Stimulated activated CD8-positive, alpha-beta memory T cell treated with anti-CD3 and anti-CD28 coated beads, Interleukin-7, amount 100 ng/mL, for 1 hour (primary cell): ENCODE measurements around the gene LHPP.
"Not testable (repeated sequence)": the region's sequence is repeated elsewhere in the genome, so short reads cannot be mapped to it uniquely, and the experiment has no call there.

Experiments used
- DNase-seq, 2 donors: peaks; one replicate each; pipeline ENCODE4 v3.0.0-alpha.2; 2020; ENCODE audit warnings: low read depth in 2 of 2

The LHPP gene

DNA sequence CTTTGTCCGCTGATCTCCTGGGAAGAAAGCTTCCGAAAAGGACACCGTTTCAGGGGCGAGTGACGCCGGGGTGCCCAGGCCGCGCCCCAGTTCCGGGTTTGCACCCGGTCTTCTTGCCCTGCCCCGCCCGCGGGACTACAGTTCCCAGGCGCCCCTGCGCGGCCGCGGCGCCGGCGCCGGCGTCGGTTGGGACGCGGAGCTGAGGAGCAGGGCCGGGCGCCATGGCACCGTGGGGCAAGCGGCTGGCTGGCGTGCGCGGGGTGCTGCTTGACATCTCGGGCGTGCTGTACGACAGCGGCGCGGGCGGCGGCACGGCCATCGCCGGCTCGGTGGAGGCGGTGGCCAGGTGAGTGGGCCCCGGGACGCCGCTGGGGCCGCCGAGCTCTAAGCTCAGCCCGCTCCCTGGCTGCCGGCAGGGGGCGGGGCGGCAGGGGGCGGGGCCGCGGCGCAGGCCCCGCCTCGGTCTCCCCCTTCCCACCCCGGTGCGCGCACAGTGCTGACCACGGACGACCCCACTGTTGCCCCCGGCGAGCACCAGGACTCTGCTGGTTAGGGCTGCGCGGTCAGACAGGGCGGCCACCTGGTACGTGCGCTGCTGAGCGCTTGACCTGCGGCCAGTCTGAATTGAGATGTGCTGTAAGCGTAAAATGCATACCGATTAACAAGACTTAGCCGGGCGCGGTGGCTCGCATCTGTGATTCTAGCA, at the start of gene LHPP:
TSS of gene LHPP (plus strand) at position 182 of the 706 bp plus-strand sequence. CDS start at position 222, 40 bp downstream.
- peak; percentile 65 to 74 for DNase-seq

DNA sequence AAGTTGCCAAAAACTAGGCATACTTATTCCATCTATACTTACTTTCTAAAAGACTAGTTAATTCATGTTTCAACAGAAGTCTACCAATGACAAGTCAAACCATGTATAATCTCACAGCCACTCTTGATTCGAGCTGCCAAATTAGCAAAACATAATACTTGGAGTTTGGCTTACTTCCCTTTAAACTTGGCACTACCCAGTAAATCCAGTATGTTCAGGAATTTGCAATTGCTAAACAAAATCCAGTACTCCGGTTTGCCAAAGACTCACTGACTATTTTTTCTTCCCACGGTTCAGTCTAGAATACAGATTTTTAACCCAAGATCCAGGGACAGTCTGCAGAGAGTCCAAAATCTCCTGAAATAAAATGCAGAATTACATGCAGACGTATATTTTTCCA, 47.5 kb upstream of the LHPP start:
- DNase-seq = no peak

DNA sequence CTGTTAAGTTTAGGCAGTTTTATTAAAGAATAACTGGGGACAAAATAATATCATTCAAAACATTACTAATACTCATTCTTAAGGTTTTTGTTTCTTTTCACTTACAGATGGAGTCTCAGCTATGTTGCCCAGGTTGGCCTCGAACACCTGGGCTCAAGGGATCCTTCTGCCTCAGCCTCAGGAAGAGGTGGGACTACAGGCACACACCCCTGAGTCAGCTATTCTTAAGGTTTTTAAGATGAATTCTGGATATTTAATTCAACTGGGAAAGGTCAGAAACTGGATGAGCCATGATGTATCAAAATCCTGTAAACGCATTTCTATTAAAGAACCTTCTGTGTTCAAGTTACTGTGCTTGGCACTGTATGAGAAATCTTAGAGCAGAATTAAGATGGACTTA, 46.4 kb upstream of the LHPP start:
- DNase-seq = no peak

DNA sequence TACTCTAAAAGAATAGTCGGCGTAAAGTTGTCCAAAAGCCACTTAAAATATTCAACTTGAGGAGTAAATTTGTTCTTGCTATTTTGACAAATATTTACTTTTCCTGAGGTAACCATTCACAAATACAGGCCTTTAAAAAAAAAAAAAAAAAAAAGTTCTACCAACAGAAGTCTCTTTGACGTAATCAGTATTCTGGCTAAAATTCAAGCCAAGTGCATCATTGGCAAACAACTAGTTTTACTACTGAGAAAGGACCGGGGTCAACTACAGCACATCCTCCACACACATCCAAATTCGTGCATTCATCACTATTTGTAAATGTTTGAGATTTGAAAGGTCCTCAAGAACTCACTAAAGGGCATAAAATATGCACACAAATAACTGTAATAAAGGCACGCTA, 44.9 kb upstream of the LHPP start:
- DNase-seq = no peak

- DNase-seq = peak in 1 of 2 donors; percentile 12
These were observed 43.5 kb upstream of the LHPP start for GRCh38 chr10:124417895-124418725.

DNA sequence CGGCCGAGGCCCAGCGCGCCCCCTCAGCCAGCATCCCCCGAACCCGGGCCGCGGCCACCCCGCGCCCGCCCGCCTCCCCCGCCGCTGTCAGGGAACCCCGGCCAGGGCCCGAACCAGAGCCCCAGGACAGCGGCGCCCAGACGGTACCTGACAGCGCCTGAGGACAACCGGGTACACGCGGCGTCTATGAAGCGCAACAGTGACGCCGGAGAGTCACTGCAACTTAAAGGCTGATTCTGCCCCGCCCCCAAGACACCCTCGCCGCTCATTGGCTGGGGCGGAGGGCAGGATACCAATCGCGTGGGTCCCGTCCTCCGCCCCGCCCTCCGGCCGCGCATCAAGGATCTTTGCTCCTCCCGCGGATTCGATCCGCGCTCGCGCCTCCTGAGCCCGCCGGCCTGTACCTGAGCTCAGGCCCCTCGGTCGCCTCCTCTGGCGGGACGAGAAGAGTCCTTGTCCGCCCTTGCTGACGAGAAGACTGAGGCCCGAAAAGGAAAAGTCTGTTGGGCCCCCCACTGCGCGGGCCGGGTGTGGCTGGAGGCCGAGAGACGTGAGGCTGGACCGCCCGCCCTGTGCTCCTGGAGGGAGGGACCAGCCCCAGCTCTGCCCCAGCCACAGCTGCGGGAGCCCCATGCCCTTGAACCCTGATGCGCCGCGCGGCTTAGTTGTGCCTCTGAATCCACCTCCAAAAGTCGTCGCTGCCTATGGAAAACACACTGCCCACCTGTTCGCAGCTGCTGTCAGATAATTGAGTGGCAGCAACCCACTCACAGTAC, 42.7 kb upstream of the LHPP start, which contains the start of gene OAT:
TSS of gene OAT (minus strand) at position 198 of the 776 bp plus-strand sequence. CDS start 6,752 bp downstream, outside the sequence.
- peak; percentile 89 to 92 for DNase-seq

GRCh38 chr10:124419635-124420034, 42.0 kb upstream of the LHPP start:
- no peak for DNase-seq

- no peak for DNase-seq
These were observed 41.4 kb upstream of the LHPP start for GRCh38 chr10:124420254-124420653.

- no peak for DNase-seq
These were observed 38.9 kb upstream of the LHPP start for GRCh38 chr10:124422742-124423141.

GRCh38 chr10:124423813-124424212, 37.8 kb upstream of the LHPP start:
- DNase-seq = no peak

DNA sequence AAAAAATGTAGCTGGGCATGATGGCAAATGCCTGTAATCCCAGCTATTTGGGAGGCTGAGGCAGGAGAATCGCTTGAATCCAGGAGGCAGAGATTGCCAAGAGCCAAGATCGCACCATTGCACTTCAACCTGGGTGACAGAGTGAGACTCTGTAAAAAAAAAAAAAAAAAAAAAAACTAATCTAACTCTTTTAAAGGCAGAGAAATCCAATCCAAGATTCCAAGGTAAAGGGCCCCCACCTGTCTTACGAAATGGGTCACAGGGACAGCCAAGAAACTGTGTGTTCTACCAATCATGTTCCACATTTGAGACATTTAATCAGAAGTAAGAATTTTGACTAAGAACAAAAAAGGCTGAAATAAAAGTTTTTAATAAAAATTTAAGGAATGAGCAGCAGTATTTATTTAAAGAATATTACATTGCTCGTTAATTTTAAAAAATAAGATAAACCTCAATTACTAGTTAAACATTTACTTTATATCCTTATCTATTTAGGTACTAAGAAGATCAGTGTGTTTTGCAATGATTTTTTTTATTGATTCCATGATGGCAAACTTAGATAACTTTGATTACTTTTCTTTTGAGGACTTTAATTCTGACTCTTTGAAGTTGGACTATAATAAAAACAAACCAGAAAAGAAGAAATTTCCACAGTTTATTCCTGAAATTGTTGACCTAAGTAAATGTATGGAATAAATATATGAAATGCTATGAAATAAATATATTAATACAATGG, 36.2 kb upstream of the LHPP start:
- DNase-seq = no peak

DNA sequence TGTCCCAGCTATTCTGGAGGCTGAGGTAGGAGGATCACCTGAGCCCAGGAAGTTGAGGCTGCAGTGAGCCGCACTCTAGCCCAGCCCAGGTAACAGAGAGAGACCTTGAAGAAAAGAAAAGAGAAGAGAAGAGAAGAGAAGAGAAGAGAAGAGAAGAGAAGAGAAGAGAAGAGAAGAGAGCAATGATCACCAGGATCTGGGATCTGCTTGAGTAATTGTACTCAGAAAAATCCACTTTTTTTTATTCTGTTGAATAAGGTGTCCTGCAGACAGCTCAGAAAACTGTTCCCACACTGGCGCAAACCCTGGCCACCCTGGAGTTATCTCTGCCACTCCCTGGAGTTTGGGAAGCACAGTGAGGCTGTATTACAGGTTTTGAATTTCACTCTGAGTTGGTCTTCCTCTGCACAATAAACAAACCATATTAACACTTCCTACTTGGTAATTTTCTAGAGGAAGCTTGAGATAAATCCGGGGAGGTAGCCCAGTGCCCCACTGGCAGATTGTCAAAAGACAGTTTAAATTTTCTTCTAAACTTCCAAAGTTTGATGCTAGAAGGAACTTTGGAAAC, 33.3 kb upstream of the LHPP start:
- no peak for DNase-seq

GRCh38 chr10:124429576-124429975, 32.0 kb upstream of the LHPP start:
- no peak for DNase-seq

- no peak for DNase-seq
These were observed 31.5 kb upstream of the LHPP start for GRCh38 chr10:124430077-124430476.

- no peak for DNase-seq
These were observed 28.2 kb upstream of the LHPP start for GRCh38 chr10:124433461-124433860.

DNA sequence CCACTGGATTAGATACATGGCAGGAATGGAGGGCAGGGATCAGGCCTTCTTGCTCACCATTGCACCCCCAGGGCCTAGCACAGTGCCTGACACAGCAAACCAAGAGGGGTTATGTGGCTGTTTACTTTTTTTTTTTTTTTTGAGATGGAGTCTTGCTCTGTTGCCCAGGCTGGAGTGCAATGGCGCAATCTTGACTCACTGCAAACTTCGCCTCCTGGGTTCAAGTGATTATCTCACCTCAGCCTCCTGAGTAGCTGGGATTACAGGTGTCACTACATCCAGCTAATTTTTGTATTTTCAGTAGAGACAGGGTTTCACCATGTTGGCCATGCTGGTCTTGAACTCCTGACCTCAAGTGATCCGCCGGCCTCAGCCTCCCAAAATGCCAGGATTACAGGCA, 25.9 kb upstream of the LHPP start:
- DNase-seq = not testable (repeated sequence)

DNA sequence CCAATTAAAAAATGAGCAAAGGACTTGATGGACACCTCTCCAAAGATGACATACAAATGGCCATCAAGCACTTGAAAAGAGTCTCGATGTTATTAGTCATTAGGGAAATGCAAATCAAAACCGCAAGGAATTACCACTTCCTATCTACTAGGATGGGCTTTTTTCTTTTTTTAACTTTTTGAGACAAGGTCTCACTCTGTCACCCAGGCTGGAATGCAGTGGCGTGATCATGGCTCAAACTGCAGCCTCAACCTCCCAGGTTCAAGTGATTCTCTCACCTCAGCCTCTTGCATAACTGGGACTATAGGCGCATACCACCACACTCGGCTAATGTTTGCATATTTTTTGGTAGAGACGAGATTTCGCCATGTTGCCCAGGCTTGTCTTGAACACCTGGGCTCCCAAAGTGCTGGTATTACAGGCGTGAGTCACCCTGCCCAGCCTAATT, 25.4 kb upstream of the LHPP start:
- no peak for DNase-seq

- not testable (repeated sequence) for DNase-seq
These were observed 19.9 kb upstream of the LHPP start for GRCh38 chr10:124441694-124442093.

GRCh38 chr10:124446830-124447750, 14.5 kb upstream of the LHPP start:
- DNase-seq = no peak
